Measurements from ENCODE around the gene CIZ1. TPM values are rescaled to one million over a fixed set of nuclear protein-coding genes. Genes with fewer than 3 reads are reported as not detected.

Gene CIZ1
- total and polyA plus RNA-seq, 4 donors = 36.6 to 83.7 (median 50.5) TPM

- H3K4me1 ChIP-seq (ENCODE audit: control insufficient read depth in 5 of 5, insufficient read depth in 5 of 5, low read length in 5 of 5) = peaks cover 0 to 12% (median 6%) of the 10 kb centered on the region in 5 donors
- DNase-seq (peak in 2 of 3 donors; percentile 15 to 20), ATAC-seq (ENCODE audit: insufficient read depth, low FRiP score) (peak; percentile 8)
- H3K4me3 ChIP-seq = peak overlapping the region; percentile 76
- peaks cover 0 to 23% (median 12%) of the 10 kb centered on the region in 4 donors for H3K36me3 ChIP-seq (ENCODE audit: control insufficient read depth in 4 of 4, insufficient read depth in 4 of 4, low read length in 4 of 4)
- H3K9ac ChIP-seq (ENCODE audit: insufficient read depth in 1 of 2, low read length in 2 of 2) = peak overlapping the region; percentile 48 to 63
- H3K27ac ChIP-seq (ENCODE audit: low read depth in 1 of 2, low read length in 1 of 2) = peak overlapping the region; percentile 89 to 95
- no peaks in the 10 kb centered on the region for H3K27me3 ChIP-seq (ENCODE audit: control insufficient read depth in 3 of 3, insufficient read depth in 3 of 3, low read length in 2 of 3)
- no peaks in the 10 kb centered on the region for H3K9me3 ChIP-seq (ENCODE audit: control insufficient read depth in 4 of 4, insufficient read depth in 3 of 4, low read length in 3 of 4)
- no peak for TF ChIP-seq CTCF (IDR thresholded peaks at IDR 0.05; ENCODE audit: control extremely low read depth, extremely low read depth)
- 22 to 29% methylated on average over 26 to 32 of the region's 32 CpGs for WGBS, 2 donors
Observed at GRCh38 chr9:128190516-128191405, 611 bp downstream of the CIZ1 start.

- no peaks in the 10 kb centered on the region for H3K9me3 ChIP-seq (ENCODE audit: control insufficient read depth in 4 of 4, insufficient read depth in 3 of 4, low read length in 3 of 4)
- peaks cover 0 to 27% (median 18%) of the 10 kb centered on the region in 4 donors for H3K36me3 ChIP-seq (ENCODE audit: control insufficient read depth in 4 of 4, insufficient read depth in 4 of 4, low read length in 4 of 4)
- H3K4me1 ChIP-seq (ENCODE audit: control insufficient read depth in 5 of 5, insufficient read depth in 5 of 5, low read length in 5 of 5) = peaks cover 0 to 12% (median 6%) of the 10 kb centered on the region in 5 donors
- ATAC-seq (ENCODE audit: insufficient read depth, low FRiP score) (no peak), DNase-seq (no peak)
- no peak for TF ChIP-seq CTCF (IDR thresholded peaks at IDR 0.05; ENCODE audit: control extremely low read depth, extremely low read depth)
- no peaks in the 10 kb centered on the region for H3K27me3 ChIP-seq (ENCODE audit: control insufficient read depth in 3 of 3, insufficient read depth in 3 of 3, low read length in 2 of 3)
- H3K9ac ChIP-seq (ENCODE audit: insufficient read depth in 1 of 2, low read length in 2 of 2) = no peak overlapping the region
- no peak overlapping the region for H3K27ac ChIP-seq (ENCODE audit: low read depth in 1 of 2, low read length in 1 of 2)
- WGBS, 2 donors = 87% methylated on average over 2 of the region's 2 CpGs
- no peak overlapping the region for H3K4me3 ChIP-seq
Observed at GRCh38 chr9:128190013-128190412, 1.4 kb downstream of the CIZ1 start.

- peaks cover 3 to 33% (median 22%) of the 10 kb centered on the region in 4 donors for H3K36me3 ChIP-seq (ENCODE audit: control insufficient read depth in 4 of 4, insufficient read depth in 4 of 4, low read length in 4 of 4)
- H3K27ac ChIP-seq (ENCODE audit: low read depth in 1 of 2, low read length in 1 of 2) = no peak overlapping the region
Observed at GRCh38 chr9:128188209-128188608, 3.2 kb downstream of the CIZ1 start.

More at GRCh38 chr9:128188209-128188608, 3.2 kb downstream of the CIZ1 start:
- Histone ChIP-seq H3K9me3 (ENCODE audit: control insufficient read depth in 4 of 4, insufficient read depth in 3 of 4, low read length in 3 of 4) (no peaks in the 10 kb centered on the region), H3K9ac (ENCODE audit: insufficient read depth in 1 of 2, low read length in 2 of 2) (no peak overlapping the region), H3K27me3 (ENCODE audit: control insufficient read depth in 3 of 3, insufficient read depth in 3 of 3, low read length in 2 of 3) (no peaks in the 10 kb centered on the region), H3K4me3 (no peak overlapping the region), H3K4me1 (ENCODE audit: control insufficient read depth in 5 of 5, insufficient read depth in 5 of 5, low read length in 5 of 5) (peaks cover 0 to 12% (median 6%) of the 10 kb centered on the region in 5 donors)
- TF ChIP-seq CTCF (IDR thresholded peaks at IDR 0.05; ENCODE audit: control extremely low read depth, extremely low read depth) = no peak
- ATAC-seq (ENCODE audit: insufficient read depth, low FRiP score) (no peak), DNase-seq (no peak)
- 74 to 83% methylated on average over 1 of the region's 1 CpG for WGBS, 2 donors

Measured in lung (tissue), 12 donors.